Adrenal gland (tissue), 12 donors: Measurements from ENCODE around the gene DOCK11. TPM values are rescaled to one million over a fixed set of nuclear protein-coding genes. Genes with fewer than 3 reads are reported as not detected.

Experiments
- DNase-seq, 7 donors: peaks; one replicate each; pipeline ENCODE4 v3.0.0-alpha.2; 2019 to 2020
- H3K27ac ChIP-seq, 5 donors: fragments of 200-600 bp; sonication (generic) in 4 of 5; 1 replicate in 3 of 5; 2 replicates in 2 of 5; pipeline versions ENCODE4 v1.5.1 to v1.8.0; 2016 to 2020; ENCODE audit warnings: mild to moderate bottlenecking in 1 of 5
- H3K27me3 ChIP-seq: fragments of 200-600 bp; 2 replicates; pipeline ENCODE4 v1.8.0; 2021
- H3K36me3 ChIP-seq, 2 donors: fragments of 200-600 bp; replicated peaks in 1 of 2; 1 replicate in 1 of 2; 2 replicates in 1 of 2; pipeline versions ENCODE4 v1.5.1 to v1.8.0; 2018 to 2022
- H3K4me1 ChIP-seq, 2 donors: fragments of 200-600 bp; replicated peaks in 1 of 2; 1 replicate in 1 of 2; 2 replicates in 1 of 2; pipeline versions ENCODE4 v1.5.1 to v1.8.0; 2018 to 2021
- H3K4me3 ChIP-seq, 4 donors: fragments of 200-600 bp; sonication (generic) in 3 of 4; one replicate each; pipeline ENCODE4 v1.5.1; 2016 to 2018
- H3K9me3 ChIP-seq, 3 donors: fragments of 200-600 bp; sonication (generic) in 1 of 3; replicated peaks in 1 of 3; 1 replicate in 2 of 3; 2 replicates in 1 of 3; pipeline versions ENCODE4 v1.5.1 to v1.8.0; 2016 to 2021
- POLR2A ChIP-seq, 2 donors: fragments of 450-650 bp; IDR thresholded peaks; one replicate each; pipeline ENCODE4 v1.6.1; 2017; ENCODE audit warnings: antibody characterized with exemption in 2 of 2, mild to moderate bottlenecking in 2 of 2, moderate library complexity in 1 of 2
- WGBS, 4 donors: extraction: QIAGEN DNeasy Blood & Tissue Kit in 2 of 4; methylation state at CpG; one replicate each; pipeline versions ENCODE4 v1.1.5 to v1.1.7; 2013 to 2017; 5-methylcytosine and 5-hydroxymethylcytosine counted together
- intact Hi-C, 2 donors: fragments of 100-400 bp; cut with DNase I; formaldehyde crosslinking; loops; one replicate each; pipeline versions ENCODE4 v1.14.1 to v1.15.0; 2022 to 2023
- polyA plus RNA-seq, 3 donors: library from polyadenylated mRNA; stranded (reverse); fragments of 200-250 nt in 2 of 3; fragments of 350-450 nt in 1 of 3; fragmentation: Illumina TruSeq in 1 of 3; extraction: RNeasy Lipid Tissue Mini Kit (QIAGEN cat#74804) in 1 of 3; gene quantifications; one replicate each; pipeline ENCODE4 v1.2.3, GENCODE V29; 2013 to 2014
- total RNA-seq, 9 donors: library from RNA; depleted of rRNA in 4 of 9; stranded (reverse); fragments of >200 nt in 4 of 9; fragments of 120-200 nt in 1 of 9; fragmentation: NEBNext Ultra II Directional in 1 of 9; extraction: Animal tissue kit (Norgen Biotek cat#: 25700) in 1 of 9; gene quantifications; one replicate each; pipeline versions ENCODE4 v1.1.0 to v1.2.4, GENCODE V29; 2013 to 2023
- TF ChIP-seq, protein P1 (sequence below), 6 experiments: fragments of 450-650 bp in 4 of 6; fragments of 200-600 bp in 2 of 6; sonication (generic) in 1 of 6; IDR thresholded peaks; 1 replicate in 5 of 6; 2 replicates in 1 of 6; pipeline versions ENCODE4 v1.5.1 to v1.8.0; 2016 to 2021; ENCODE audit warnings: antibody characterized with exemption in 6 of 6, mild to moderate bottlenecking in 2 of 6, moderate library complexity in 1 of 6
- donor health status: healthy with polysubstance abuse.
- donor health status: Bipolar disorder and iron deficiency.
- donor health status: DM: yes; HTN: yes; CAD: no.
- donor health status: DM: no; HTN: no; CAD: no.
- donor health status: DM: no; HTN: no; CAD: no.
- donor health status: DM: yes; HTN: yes; CAD: no.

The DOCK11 gene
- total and polyA plus RNA-seq, 12 donors, result 4.8 to 28.1 (median 13.2) TPM

DNA sequence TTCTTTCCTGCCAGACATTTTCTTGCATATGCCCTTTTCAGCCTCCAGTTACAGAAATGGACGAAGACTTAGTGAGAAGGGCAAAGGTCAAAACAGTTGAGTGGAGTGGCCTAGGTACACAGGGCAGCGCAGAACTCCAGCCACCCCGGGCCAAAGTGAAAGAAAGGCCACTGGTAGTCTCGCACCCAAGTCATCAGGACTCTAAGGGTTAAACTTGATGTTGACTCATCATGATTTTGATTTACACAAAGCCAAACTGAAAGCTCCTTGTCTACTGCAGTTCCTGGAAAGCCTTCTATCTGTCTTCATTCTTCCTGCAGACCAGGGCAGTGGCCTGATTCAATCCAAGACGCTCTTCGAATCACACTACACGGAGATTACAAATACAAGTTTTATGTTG, 229.2 kb downstream of the DOCK11 start:
- 42 to 66% (median 56%) methylated on average over 7 of the region's 7 CpGs for WGBS, 4 donors
- no peaks in the 10 kb centered on the region for H3K27me3 ChIP-seq
- no peaks in the 10 kb centered on the region for H3K36me3 ChIP-seq
- H3K4me3 ChIP-seq, result no peak overlapping the region
- peaks cover 0 to 35% of the 10 kb centered on the region in 2 donors for H3K4me1 ChIP-seq
- H3K9me3 ChIP-seq, result no peaks in the 10 kb centered on the region
- no peak for TF ChIP-seq POLR2A (IDR thresholded peaks at IDR 0.05)
- TF ChIP-seq, protein P1, sequence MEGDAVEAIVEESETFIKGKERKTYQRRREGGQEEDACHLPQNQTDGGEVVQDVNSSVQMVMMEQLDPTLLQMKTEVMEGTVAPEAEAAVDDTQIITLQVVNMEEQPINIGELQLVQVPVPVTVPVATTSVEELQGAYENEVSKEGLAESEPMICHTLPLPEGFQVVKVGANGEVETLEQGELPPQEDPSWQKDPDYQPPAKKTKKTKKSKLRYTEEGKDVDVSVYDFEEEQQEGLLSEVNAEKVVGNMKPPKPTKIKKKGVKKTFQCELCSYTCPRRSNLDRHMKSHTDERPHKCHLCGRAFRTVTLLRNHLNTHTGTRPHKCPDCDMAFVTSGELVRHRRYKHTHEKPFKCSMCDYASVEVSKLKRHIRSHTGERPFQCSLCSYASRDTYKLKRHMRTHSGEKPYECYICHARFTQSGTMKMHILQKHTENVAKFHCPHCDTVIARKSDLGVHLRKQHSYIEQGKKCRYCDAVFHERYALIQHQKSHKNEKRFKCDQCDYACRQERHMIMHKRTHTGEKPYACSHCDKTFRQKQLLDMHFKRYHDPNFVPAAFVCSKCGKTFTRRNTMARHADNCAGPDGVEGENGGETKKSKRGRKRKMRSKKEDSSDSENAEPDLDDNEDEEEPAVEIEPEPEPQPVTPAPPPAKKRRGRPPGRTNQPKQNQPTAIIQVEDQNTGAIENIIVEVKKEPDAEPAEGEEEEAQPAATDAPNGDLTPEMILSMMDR (IDR thresholded peaks at IDR 0.05), result no peak
- peak in 1 of 7 donors; percentile 4 for DNase-seq
- H3K27ac ChIP-seq, result peak overlapping the region in 2 of 5 donors; percentile 18 to 44
- intact Hi-C loops, result no loop called here

GRCh38 chrX:118726396-118726795, 230.8 kb downstream of the DOCK11 start:
- no peak for TF ChIP-seq POLR2A (IDR thresholded peaks at IDR 0.05)
- TF ChIP-seq, protein P1 (IDR thresholded peaks at IDR 0.05), result no peak
- H3K36me3 ChIP-seq, result no peaks in the 10 kb centered on the region
- 80 to 91% (median 80%) methylated on average over 3 of the region's 3 CpGs for WGBS, 4 donors
- intact Hi-C loops, result no loop called here
- H3K4me1 ChIP-seq, result peaks cover 0 to 38% of the 10 kb centered on the region in 2 donors
- peak overlapping the region; percentile 64 to 97 (median 92) for H3K27ac ChIP-seq
- no peak overlapping the region for H3K4me3 ChIP-seq
- DNase-seq, result no peak
- H3K27me3 ChIP-seq, result no peaks in the 10 kb centered on the region
- no peaks in the 10 kb centered on the region for H3K9me3 ChIP-seq

DNA sequence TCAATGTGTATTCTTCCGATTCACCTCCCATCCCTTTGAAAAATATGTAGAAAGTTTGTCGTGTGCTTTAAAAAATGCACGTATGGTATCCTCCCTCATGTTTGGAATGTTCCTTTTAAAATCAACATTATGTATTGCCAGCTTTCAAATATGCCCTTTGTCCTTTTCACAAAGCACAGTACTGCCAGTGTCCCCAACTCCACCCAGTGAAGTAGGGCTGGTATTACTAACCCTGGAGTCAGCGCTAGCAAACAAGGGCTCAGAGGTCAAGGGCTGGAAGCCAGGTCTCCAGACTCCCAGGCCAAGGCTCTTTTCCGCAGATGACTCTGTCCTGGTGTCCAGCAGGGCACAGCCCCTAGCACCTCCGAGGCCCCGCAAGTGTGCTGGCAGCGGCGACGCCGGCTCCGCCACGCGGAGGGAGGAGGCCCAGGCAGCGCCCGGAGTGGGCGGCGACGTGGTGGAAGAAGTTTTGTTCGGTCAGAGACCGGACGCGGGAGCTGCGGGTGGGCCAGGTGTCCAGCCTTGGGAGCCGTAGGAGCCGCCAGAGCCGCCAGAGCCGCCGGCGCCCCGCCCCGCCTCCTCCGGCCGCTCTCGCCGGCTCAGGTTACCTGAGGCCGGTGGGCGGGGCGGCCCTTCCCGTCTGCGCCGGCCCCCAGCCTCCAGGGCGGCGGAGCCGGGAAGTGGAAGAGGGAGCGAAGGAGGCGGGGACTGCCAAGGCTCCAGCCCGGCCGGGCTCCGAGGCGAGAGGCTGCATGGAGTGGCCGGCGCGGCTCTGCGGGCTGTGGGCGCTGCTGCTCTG, 231.5 kb downstream of the DOCK11 start, which contains the start of gene IL13RA1:
TSS of gene IL13RA1 (plus strand) at position 720 of the 799 bp plus-strand sequence. CDS start at position 753, 33 bp downstream.
- intact Hi-C loops, result no loop called here
- no peaks in the 10 kb centered on the region for H3K36me3 ChIP-seq
- H3K27me3 ChIP-seq, result no peaks in the 10 kb centered on the region
- peak within 1 kb of the TSS; percentile 14 to 73 (median 28) for H3K4me3 ChIP-seq
- H3K4me1 ChIP-seq, result peaks cover 0 to 38% of the 10 kb centered on the region in 2 donors
- TF ChIP-seq, protein P1 (IDR thresholded peaks at IDR 0.05), result peak in 2 of 6 experiments; percentile 5 to 11
- peak; percentile 79 to 86 for TF ChIP-seq POLR2A (IDR thresholded peaks at IDR 0.05)
- peak; percentile 78 to 89 (median 82) for DNase-seq
- no peaks in the 10 kb centered on the region for H3K9me3 ChIP-seq
- peak within 1 kb of the TSS; percentile 64 to 97 (median 92) for H3K27ac ChIP-seq
- 2 to 54% (median 26%) methylated on average over 4 to 55 of the region's 56 CpGs for WGBS, 4 donors

DNA sequence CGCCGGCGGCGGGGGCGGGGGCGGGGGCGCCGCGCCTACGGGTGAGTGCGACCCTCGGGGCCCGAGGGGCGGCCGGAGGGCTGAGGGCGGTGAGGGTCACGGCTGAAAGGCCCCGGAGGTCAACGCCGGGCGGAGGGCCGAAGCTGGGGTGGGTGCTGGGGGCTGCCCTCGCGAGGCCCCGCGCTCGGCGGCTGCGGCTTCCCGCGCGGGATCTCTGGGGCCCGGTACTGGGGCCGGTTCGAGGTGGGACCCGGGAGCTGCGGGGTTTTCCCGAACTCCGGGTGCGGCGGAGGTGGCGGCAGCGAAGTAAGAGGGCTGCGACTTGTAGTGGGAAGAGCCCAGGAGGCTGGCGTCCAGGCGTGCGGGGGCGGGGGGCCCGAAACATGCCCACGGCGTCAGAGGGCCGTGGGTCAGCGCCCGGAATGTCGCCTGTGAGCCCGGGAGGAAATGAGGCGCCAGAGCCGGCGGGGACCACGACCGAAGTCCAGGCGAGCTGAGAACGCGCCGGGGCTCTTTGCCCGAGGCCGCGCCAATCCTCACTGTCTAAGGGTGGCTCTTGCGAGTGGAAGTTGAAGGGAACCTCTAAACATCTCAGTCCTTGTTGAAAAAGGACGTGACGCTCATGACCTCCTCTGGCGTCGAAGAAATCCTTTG, 232.2 kb downstream of the DOCK11 start:
- intact Hi-C loops, result no loop called here
- 0 to 48% (median 18%) methylated on average over 8 to 73 of the region's 73 CpGs for WGBS, 4 donors

More for the DNA sequence above, 232.2 kb downstream of the DOCK11 start:
- no peaks in the 10 kb centered on the region for H3K36me3 ChIP-seq
- DNase-seq, result peak; percentile 48 to 75 (median 57)
- peak overlapping the region; percentile 14 to 73 (median 28) for H3K4me3 ChIP-seq
- peaks cover 0 to 38% of the 10 kb centered on the region in 2 donors for H3K4me1 ChIP-seq
- no peaks in the 10 kb centered on the region for H3K27me3 ChIP-seq
- H3K27ac ChIP-seq, result peak overlapping the region; percentile 64 to 97 (median 92)
- TF ChIP-seq, protein P1 (IDR thresholded peaks at IDR 0.05), result no peak
- TF ChIP-seq POLR2A (IDR thresholded peaks at IDR 0.05), result no peak
- no peaks in the 10 kb centered on the region for H3K9me3 ChIP-seq
